ENCODE data around the gene BEAN1. TPM values are rescaled to one million over a fixed set of nuclear protein-coding genes. Genes with fewer than 3 reads are reported as not detected.

Gene BEAN1
- not detected in 2 replicates for total RNA-seq

GRCh38 chr16:66427036-66427860, at the start of gene BEAN1:
Gene BEAN1, plus strand, starts transcription at chr16:66427295. Its CDS starts 10,382 bp downstream, at chr16:66437677.

Other genes starting within 250 kb of the BEAN1 start
- 715 and 798 TPM in 2 replicates for gene CDH5, start 60.6 kb upstream of the BEAN1 start, total RNA-seq
- 22.4 and 23.6 TPM in 2 replicates for gene TK2, start 122.8 kb downstream of the BEAN1 start, total RNA-seq
- 95.9 and 144 TPM in 2 replicates for gene CKLF, start 125.3 kb downstream of the BEAN1 start, total RNA-seq
- gene CMTM1, start 139.1 kb downstream of the BEAN1 start, total RNA-seq = 1.9 and 4.0 TPM in 2 replicates
- gene CMTM2, start 152.2 kb downstream of the BEAN1 start, total RNA-seq = not detected in 2 replicates
- gene CMTM3, start 177.4 kb downstream of the BEAN1 start, total RNA-seq = 48.8 and 65.7 TPM in 2 replicates

Data from mammary microvascular endothelial cell (primary cell).